Activated CD8-positive, alpha-beta memory T cell treated with anti-CD3 and anti-CD28 coated beads for 48 hours (primary cell): ENCODE data around the gene RIMKLA.

Experiments used
- DNase-seq, 3 experiments: peaks; one replicate each; pipeline ENCODE4 v3.0.0-alpha.2; 2020; ENCODE audit warnings: low read depth in 2 of 3, low spot score in 2 of 3

Gene RIMKLA

DNA sequence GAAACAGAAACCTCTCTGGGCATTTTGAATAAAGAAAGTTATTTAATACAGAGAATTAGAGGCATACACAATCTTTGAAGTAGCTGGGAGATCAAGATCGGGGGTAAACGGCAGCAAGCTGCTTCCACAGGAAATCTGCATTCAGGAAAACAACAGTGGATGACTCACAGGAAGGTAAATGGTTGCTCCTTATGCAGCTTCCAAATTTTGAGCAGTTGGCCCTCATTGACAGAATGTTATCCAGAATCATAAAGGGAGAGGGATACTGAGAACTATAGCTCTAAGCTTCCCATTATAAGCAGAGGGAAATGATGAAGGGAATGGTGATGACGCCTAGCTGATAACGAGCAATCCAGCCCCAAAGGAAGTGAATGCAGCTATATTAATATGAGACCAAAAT lies 46.6 kb downstream of the RIMKLA start:
- DNase-seq: no peak

DNA sequence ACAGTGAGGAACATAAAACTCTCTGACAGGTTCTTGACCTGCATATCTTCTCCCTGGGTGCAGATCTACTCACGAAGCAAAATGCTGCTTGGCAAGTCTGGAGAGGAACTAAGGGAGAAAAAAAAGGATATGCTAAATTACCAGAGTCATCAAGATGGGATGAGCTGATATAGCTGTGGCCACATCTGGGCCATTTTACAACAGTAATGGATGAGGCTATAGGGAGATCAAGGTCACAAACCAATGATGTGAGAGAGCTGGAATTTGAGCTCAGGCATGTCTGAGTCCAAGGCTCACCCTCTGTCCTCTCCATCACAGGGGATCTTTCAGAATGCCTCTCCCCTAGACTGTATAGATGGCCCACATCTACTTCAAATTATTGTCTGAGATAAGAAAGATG lies 49.0 kb downstream of the RIMKLA start:
- DNase-seq: no peak

DNA sequence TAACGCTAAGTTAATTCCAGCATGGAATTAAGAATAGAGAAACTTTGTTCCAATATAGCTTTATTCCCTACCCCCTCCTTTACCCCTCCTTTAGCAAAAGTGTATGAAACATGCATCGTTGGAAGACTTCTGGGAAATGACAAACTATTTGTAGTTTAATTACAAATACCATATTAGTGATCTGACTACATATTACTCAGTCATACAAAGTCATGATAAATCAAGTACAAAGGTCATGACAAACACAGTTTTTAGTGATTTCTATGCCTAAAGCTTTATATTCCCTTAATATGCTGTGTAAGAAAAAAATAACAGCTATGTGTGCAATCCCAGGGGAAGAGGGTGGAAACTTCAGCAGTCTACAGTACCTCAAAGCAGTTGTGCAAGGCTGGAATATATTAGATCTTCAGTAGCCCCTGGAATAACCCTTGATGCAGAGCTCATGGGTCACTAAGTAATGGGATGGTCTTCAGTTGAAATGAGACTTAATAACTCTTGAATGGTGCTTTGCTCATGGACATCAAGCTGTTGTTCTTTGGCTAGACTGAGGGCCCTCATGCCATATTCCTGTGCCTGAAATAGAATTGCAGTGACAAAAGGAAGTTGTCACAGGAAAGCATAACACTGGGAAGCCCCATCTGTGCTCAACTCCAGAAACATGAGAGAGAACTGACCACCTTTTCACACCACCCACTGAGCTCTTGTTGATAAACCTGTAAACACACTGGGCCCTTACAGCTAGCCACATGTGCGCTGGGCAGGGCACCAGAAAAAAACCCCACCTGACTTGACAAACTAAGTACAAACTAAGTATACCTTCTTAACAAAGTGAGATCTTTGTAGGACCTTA lies 49.9 kb downstream of the RIMKLA start:
- no peak for DNase-seq

DNA sequence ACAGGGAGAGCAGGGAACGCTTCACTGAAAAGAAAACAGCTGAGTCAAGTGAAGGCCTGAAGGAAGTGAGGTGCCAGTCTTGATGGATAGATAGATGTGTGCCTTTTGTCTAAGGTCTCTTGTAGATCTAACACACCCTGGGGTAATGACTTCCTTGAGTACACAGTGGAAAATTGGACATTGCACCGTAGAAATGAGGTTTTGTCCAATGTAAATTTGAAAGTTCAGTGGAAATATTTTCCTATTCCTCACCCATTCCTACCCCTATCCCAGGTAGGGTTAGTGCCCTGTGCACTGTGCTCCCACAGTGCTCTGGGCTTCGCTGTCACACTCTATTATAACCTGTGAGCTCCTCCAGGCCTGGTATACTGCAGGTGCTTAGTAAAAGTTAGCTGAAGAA lies 50.9 kb downstream of the RIMKLA start:
- no peak for DNase-seq

DNA sequence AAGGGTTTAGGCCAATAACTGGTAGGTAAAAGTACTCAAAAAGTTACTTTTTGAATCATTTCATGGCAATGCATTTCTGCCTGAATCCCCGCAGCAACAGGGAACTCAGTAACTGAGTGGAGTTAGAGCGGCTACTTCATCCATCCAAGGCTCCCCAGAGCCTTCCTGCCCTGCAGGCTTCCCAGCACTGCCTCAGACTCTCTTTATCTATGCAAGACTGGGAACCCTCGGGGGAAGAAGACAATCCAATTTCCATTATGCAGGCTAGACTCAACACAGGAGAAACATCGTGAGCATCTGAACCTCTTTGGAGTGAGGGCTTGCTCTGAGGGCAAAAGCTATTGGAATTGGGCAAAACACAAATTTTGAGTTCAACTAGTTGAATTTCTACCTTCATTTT lies 52.1 kb downstream of the RIMKLA start:
- no peak for DNase-seq

DNA sequence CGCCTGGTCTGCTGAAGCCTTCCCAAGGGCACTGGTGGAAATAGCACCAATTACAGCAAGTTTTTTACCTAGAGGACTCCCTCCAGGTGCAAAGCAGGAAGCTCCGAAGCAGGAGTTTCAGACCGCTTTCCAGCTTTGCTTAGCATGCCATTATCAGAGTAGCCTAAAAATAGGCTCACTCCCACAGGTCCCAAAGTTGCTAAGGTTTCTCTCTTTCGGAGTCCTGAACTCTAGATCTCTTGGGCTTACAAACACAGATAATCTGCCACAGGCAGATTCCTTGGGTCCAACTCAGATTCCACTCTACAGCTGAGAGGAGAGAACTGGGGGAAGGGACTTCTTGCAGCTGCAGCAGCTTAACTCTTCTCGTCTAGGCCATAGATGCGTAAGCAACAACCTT lies 52.8 kb downstream of the RIMKLA start:
- no peak for DNase-seq

DNA sequence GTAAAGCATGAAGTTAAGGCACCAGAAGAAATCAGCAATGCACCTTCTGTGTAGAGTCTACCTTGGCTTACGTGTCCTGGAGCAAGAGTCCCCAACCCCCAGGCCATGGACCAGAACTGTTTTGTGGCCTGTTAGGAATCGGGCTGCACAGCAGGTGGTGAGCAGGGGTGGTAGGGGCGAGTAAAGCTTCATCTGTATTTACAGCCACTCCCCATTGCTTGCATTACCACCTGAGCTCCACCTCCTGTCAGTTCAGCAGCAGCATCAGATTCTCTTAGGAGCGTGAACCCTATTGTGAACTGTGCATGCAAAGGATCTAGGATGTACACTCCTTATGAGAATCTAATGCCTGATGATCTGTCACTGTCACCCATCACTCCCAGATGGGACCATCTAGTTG lies 53.7 kb downstream of the RIMKLA start:
- DNase-seq: no peak

DNA sequence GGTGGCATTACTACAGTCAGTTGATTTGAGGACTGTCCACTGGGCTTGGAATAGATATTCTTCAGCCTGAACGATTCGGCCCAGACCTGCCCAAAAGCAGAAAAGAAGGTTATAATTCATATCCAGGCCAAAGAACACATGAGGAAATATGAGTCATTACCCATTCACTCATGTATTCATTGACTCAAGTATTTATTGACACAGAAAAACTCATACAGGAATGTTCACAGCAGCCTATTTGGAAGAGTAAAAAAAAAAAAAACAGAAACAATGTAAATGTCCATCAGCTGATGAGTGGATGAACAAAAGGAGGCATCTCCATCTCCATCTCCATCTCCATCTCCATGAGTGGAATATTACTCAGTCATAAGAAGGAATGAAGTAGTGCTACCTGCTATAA lies 59.3 kb downstream of the RIMKLA start:
- DNase-seq: no peak

DNA sequence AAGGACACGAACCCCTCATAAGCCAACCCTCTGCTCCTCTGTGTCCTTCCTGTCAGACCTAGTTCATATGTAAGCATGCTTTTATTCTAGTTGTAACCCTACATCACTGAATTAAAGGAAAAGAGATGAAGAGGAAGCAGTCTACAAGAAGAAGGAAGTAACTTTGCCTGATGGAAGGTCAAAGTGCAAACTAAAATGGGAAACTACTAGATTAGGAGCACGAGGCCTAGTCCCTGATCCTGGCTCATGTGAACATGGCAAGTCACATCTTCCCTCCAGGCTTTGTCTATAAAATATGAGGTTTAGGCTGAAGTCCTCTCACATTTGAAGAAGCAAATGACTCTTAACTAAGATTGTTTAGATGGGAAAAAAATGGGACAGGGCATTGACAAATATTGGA lies 62.1 kb downstream of the RIMKLA start:
- no peak for DNase-seq

DNA sequence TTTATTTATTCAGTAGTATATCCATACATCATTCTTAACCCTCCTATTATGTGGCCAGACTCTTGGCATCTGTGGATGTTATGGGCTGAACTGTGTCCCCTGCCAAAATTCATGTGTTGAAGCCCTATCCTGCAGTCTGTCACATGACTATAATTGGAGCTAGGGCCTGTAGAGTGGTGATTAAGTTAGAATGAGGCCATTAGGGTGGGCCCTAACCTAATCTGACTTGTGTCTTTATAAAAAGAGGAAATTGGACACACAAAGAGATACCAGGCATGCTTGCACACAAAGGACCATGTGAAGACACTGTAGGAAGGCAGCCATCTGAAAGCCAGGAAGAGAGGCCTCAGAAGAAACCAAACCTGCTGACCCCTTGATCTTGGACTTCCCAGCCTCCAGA lies 68.7 kb downstream of the RIMKLA start:
- DNase-seq: no peak

DNA sequence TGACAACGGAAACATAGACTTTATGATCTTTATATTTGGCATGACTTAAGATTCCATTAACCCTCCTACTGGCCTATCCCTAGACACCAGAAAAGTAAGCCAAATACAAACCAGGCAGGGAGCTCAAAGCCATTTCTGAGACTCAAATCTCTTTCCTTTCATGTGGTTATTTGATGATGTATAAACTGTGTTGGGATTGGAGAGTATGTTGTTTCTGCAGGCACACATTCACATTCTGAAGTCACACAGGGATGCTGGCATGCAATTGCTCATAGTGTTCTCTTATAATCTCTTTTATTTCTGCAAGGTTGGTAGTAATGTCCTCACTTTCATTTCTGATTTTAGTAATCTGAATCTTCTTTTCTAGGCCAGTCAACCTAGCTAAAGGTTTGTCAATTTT lies 69.5 kb downstream of the RIMKLA start:
- DNase-seq: no peak

DNA sequence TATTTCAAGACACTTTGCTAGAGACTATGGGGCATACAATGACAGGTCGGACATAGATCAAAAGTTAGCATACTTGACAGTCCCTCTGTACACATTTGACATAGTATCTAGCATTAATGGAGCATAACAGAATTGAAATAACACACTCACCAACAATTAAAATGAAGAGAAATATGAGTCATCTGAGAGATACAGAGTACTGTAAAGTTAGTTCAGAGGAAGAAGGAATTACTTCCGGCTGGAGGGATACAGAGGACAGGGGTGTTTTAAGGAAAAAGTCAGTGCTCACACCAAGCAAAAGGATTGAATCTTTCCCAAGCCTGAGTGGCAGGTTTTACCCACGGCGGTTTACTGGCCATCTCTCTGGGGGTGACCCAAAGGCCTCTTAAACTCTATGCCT lies 72.8 kb downstream of the RIMKLA start:
- no peak for DNase-seq

DNA sequence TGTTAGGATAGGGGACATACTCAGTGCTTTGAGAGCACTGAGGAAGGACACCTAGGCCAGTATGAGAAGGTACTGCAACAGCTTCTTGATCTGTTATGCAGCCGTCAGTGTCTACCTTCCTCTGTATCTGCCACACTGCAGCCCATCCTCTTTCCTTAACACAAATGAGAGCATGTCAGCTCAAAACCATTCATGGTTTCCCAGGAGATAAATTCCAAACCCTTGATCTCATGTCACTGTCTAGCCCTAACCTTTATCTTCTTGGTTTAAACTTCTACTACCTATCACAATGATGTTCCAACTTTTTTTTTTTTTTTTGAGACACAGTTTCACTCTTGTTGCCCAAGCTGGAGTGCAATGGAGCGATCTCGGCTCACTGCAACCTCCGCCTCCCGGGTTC lies 73.8 kb downstream of the RIMKLA start:
- DNase-seq: no peak

DNA sequence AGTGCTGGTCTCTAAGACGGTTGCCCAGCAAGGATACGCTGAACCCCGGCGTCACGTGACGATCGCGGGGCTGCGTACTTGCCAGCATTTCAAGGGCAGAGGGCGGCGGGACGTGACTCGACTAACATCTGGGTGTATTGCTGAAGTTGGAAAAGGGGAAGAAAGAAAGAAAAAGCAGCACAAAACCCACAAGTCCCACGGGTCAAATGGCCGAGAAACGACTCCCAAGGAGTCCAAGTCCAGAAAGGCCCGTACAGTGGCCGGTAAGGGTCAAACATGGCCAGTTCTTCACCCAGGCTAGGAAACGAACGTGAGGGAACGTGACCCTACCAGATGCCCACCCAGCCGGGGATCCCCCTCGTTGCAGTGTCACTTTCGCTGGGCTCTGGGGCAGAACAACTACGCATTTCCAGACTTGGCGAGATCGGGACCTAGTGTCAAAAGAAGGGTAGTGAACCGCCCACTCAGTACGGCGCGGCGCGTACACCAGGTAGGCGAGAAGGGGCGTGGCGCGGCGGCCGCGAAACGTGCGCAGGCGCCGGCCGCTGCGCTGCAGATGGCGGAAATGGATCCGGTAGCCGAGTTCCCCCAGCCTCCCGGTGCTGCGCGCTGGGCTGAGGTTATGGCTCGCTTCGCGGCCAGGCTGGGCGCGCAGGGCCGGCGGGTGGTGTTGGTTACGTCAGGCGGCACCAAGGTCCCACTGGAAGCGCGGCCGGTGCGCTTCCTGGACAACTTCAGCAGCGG lies 75.6 kb downstream of the RIMKLA start, which contains the start of the genes PPCS and ZMYND12:
PPCS (plus strand) TSS at position 534 of the 744 bp plus-strand sequence; CDS start at position 557, 23 bp downstream.
ZMYND12 (minus strand) TSS at position 13 of the 744 bp plus-strand sequence. CDS start 25 bp downstream, outside the sequence.
- DNase-seq: peak; percentile 78 to 88 (median 80)

DNA sequence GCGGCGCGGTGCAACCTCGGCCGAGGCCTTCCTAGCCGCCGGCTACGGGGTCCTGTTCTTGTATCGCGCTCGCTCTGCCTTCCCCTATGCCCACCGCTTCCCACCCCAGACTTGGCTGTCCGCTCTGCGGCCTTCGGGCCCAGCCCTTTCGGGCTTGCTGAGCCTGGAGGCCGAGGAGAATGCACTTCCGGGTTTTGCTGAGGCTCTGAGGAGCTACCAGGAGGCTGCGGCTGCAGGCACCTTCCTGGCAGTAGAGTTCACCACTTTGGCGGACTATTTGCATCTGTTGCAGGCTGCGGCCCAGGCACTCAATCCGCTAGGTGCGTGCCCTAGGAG lies 76.1 kb downstream of the RIMKLA start:
- peak in 2 of 3 experiments; percentile 33 to 41 for DNase-seq

DNA sequence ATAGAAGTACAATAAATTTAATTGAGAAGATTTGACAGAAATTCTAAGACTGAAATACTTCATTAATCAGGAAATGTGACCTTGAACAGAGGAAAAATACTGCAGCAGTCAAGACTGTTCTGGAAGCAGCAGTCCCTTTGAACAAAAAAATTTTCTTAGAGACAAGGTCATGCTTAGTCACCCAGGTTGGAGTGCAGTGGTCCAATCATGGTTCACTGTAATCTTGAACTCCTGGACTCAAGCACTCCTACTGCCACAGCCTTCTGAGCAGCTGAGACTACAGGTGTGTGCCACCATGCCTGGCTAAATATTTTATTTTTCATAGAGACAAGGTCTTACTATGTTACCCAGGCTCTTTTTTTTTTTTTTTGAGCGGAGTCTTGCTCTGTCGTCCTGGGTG lies 80.6 kb downstream of the RIMKLA start:
- DNase-seq: no peak

DNA sequence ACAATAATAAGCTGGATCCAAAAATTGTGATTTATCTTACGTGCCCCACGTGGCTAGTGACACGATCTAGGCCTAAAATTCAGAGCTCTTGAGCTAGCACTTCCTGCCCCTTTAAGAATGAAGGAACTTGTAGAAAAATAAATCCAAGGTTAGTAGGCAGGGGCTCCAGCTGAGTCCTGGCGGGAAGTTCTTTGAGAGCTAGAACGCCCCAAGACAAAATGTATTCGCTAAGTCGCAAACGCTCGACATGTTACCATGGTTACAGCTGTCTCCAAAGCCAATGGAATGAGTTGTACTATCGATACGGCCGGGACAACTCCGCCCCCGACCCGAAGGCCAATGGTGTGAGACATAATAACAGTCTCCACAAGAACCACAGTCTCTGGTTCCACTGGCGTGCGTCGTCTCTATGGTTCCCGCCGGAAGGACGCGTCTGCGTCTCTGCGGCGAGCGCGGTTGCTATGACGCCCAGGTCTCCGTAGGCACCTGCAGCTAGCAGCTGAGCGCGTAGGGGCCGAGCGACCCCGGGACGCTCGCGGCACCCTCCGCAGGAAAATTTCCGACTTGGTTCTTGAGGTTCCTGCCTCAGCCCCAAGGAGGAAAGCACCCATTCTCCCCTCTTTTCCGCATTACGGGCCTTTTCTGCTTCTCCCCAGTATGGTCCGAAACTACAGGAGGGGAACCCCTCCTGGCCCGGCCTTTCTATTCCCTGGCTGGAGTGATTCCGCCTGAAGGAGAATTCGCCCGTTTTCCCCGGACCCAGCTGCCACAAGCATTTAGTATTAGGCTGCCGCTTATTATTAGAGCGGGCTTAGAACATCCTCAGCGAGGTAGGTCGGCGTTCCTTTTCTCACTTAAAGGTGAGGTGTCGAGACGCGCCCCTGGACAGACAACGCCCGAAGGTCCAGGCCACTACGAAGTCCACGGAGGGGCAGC lies 82.5 kb downstream of the RIMKLA start, which contains the start of gene CCDC30:
CCDC30 (plus strand) TSS at position 459 of the 936 bp plus-strand sequence. CDS start 17,266 bp downstream, outside the sequence.
- peak; percentile 69 to 82 (median 80) for DNase-seq

DNA sequence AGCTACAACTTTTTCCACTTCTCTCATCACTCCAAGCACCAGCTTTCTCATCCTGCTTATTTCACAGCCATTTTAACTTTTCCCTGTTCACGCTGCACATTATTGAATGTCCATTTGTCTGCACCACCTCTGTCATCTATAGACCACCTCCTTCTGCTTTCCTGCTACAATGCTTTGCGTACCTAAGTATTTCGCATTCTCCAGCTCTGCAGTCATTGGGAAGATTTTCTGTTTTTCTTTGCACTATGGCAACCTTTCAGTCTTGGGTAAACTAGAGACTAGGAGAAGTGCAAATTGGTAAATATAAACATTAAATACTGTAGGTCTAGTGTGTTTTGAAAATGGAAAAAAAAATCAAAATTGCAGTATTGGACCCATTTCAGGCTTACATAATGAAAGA lies 83.3 kb downstream of the RIMKLA start:
- DNase-seq: no peak

DNA sequence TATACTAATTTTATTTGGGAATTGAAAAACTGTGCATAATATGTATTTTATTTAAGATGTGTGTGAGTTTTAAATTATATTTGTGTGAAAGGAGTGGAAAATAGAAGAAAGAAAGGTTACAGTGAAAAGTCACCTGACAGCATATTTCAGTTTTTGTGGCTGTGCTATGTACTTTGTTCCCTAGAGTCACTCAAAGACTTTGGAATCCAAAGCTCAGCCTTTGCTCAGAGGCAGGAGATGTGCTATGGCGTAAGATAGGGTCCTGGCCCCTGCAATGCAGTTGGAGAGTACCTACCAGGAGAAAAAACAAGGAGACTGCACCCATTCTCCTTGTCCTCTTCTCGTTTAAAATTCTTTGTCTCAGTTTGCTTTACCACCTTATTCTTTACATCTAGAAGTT lies 85.4 kb downstream of the RIMKLA start:
- no peak for DNase-seq

DNA sequence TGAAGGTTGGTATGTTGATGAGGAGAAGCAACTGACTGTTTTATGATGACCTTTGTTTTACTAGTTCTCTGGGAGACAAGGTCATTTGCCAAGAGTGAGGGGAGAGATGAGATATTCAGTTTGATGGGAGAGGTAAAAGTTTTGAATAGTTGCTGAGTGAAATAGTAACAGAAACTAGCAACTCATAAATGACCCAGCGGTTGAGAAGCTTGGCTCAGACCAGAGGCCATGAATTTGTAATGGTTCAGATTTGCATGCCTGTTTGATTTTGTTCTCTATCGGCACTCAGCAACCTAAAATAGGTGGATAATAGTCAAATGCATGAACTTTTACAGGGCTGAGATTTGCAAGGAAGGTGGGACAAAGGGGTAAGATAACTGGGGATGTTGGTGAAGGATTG lies 89.1 kb downstream of the RIMKLA start:
- DNase-seq: no peak
